Bronchial epithelial cell (primary cell): ENCODE results near the gene B4GALT6. TPM values are rescaled to one million over a fixed set of nuclear protein-coding genes. Genes with fewer than 3 reads are reported as not detected.

Source experiments
- DNase-seq: peaks from one replicate; pipeline ENCODE4 v3.0.0-alpha.2; 2010; ENCODE audit warnings: low read depth
- FAIRE-seq: peaks from 2 replicates; lab custom pipeline; 2011; peaks lifted over from hg19 to GRCh38; lab: Jason Lieb, UNC
- H3K27me3 ChIP-seq: 2 replicates; pipeline ENCODE4 v1.5.1; 2011; ENCODE audit warnings: low read length; ENCODE audit not compliant: control insufficient read depth, insufficient read depth
- H3K36me3 ChIP-seq: 2 replicates; pipeline ENCODE4 v1.5.1; 2011; ENCODE audit warnings: low read length; ENCODE audit not compliant: control insufficient read depth, insufficient read depth
- H3K4me3 ChIP-seq: 2 replicates; pipeline ENCODE4 v1.5.1; 2011; ENCODE audit warnings: mild to moderate bottlenecking, low read depth, low read length, control low read depth
- CTCF ChIP-seq: IDR thresholded peaks from 2 replicates; pipeline ENCODE4 v1.5.1; 2011; ENCODE audit warnings: mild to moderate bottlenecking, moderate library complexity, low read length, control low read depth, inconsistent platforms; ENCODE audit not compliant: insufficient read depth, severe bottlenecking
- total RNA-seq: library from RNA; depleted of rRNA; stranded (reverse); fragments of >200 nt; gene quantifications from 2 replicates; pipeline ENCODE4 v1.2.1, GENCODE V29; 2014

Gene B4GALT6
- total RNA-seq, 1 donor from 2014 or later, result 2.4 TPM

GRCh38 chr18:31658670-31659575 is 25.5 kb downstream of the B4GALT6 start:
- DNase-seq (no peak), FAIRE-seq (no peak)
- no peak overlapping the region for H3K4me3 ChIP-seq
- TF ChIP-seq CTCF, result no peak
- no peaks in the 10 kb centered on the region for H3K27me3 ChIP-seq
- H3K36me3 ChIP-seq, result no peaks in the 10 kb centered on the region

GRCh38 chr18:31657823-31658669 is 26.3 kb downstream of the B4GALT6 start:
- FAIRE-seq, result no peak
- Histone ChIP-seq H3K27me3 (no peaks in the 10 kb centered on the region), H3K4me3 (no peak overlapping the region), H3K36me3 (no peaks in the 10 kb centered on the region)
- DNase-seq, result no peak
- TF ChIP-seq CTCF, result no peak

GRCh38 chr18:31656754-31657153 is 27.6 kb downstream of the B4GALT6 start:
- DNase-seq (no peak), FAIRE-seq (no peak)
- no peak overlapping the region for H3K4me3 ChIP-seq
- no peaks in the 10 kb centered on the region for H3K27me3 ChIP-seq
- no peaks in the 10 kb centered on the region for H3K36me3 ChIP-seq
- TF ChIP-seq CTCF, result no peak

- H3K4me3 ChIP-seq, result no peak overlapping the region
- no peaks in the 10 kb centered on the region for H3K27me3 ChIP-seq
- FAIRE-seq (no peak), DNase-seq (no peak)
- no peaks in the 10 kb centered on the region for H3K36me3 ChIP-seq
- no peak for TF ChIP-seq CTCF
These were observed 29.0 kb downstream of the B4GALT6 start for GRCh38 chr18:31655354-31655753.

GRCh38 chr18:31652877-31653276 is 31.5 kb downstream of the B4GALT6 start:
- Histone ChIP-seq H3K27me3 (no peaks in the 10 kb centered on the region), H3K4me3 (no peak overlapping the region), H3K36me3 (no peaks in the 10 kb centered on the region)
- TF ChIP-seq CTCF, result no peak
- DNase-seq, result no peak
- FAIRE-seq, result no peak
